GM12891 (cell line): ENCODE measurements around the gene DCDC2C.

Source experiments
- DNase-seq: peaks from one replicate; pipeline ENCODE4 v3.0.0; 2011; ENCODE audit warnings: low spot score; ENCODE audit not compliant: insufficient read length
- FAIRE-seq: peaks from 2 replicates; lab custom pipeline; 2011; peaks lifted over from hg19 to GRCh38; lab: Jason Lieb, UNC
- PAX5 ChIP-seq: IDR thresholded peaks from 2 replicates; pipeline ENCODE4 v1.6.1; 2011; ENCODE audit warnings: low read length, moderate library complexity, mild to moderate bottlenecking; ENCODE audit not compliant: insufficient read depth, severe bottlenecking
- POLR2A ChIP-seq: IDR thresholded peaks from 2 replicates; pipeline ENCODE4 v1.6.1; 2011; ENCODE audit warnings: low read depth, low read length, control low read depth
- POLR2AphosphoS5 ChIP-seq: IDR thresholded peaks from 2 replicates; pipeline ENCODE4 v1.6.1; 2011; ENCODE audit warnings: low read depth, low read length, control low read depth
- POU2F2 ChIP-seq: IDR thresholded peaks from 2 replicates; pipeline ENCODE4 v1.6.1; 2011; ENCODE audit warnings: low read depth, mild to moderate bottlenecking, control low read depth, low read length, moderate library complexity
- SPI1 ChIP-seq: IDR thresholded peaks from 2 replicates; pipeline ENCODE4 v1.6.1; 2011; ENCODE audit warnings: low read depth, low read length, control low read depth
- TAF1 ChIP-seq: IDR thresholded peaks from 2 replicates; pipeline ENCODE4 v1.6.1; 2011; ENCODE audit warnings: low read depth, low read length, control low read depth

The DCDC2C gene

GRCh38 chr2:3683748-3684454, 19.5 kb upstream of the DCDC2C start:
- TF ChIP-seq TAF1 (no peak), SPI1 (no peak), POLR2A (no peak), POU2F2 (no peak), PAX5 (no peak), POLR2AphosphoS5 (no peak)
- FAIRE-seq (no peak), DNase-seq (no peak)

- TF ChIP-seq SPI1 (no peak), POU2F2 (no peak), POLR2A (no peak), PAX5 (no peak), TAF1 (no peak), POLR2AphosphoS5 (no peak)
- DNase-seq = no peak
- no peak for FAIRE-seq
These were observed 13.2 kb upstream of the DCDC2C start for GRCh38 chr2:3689998-3690748.

- DNase-seq (no peak), FAIRE-seq (no peak)
- TF ChIP-seq TAF1 = no peak
- no peak for TF ChIP-seq PAX5
- TF ChIP-seq POLR2AphosphoS5 = no peak
- no peak for TF ChIP-seq SPI1
- no peak for TF ChIP-seq POU2F2
- TF ChIP-seq POLR2A = no peak
These were observed 11.0 kb upstream of the DCDC2C start for GRCh38 chr2:3692375-3692774.

GRCh38 chr2:3696545-3696944, 6.8 kb upstream of the DCDC2C start:
- no peak for DNase-seq
- TF ChIP-seq POU2F2 = no peak
- TF ChIP-seq POLR2A = no peak
- TF ChIP-seq POLR2AphosphoS5 = no peak
- no peak for TF ChIP-seq SPI1
- TF ChIP-seq PAX5 = no peak
- FAIRE-seq = no peak

- no peak for TF ChIP-seq SPI1
- TF ChIP-seq POU2F2 = no peak
- TF ChIP-seq POLR2A = no peak
- TF ChIP-seq POLR2AphosphoS5 = no peak
- TF ChIP-seq TAF1 = no peak
- no peak for TF ChIP-seq PAX5
- DNase-seq (no peak), FAIRE-seq (no peak)
These were observed 2.3 kb upstream of the DCDC2C start for GRCh38 chr2:3701071-3701470.

- no peak for FAIRE-seq
- TF ChIP-seq POLR2AphosphoS5 (no peak), POLR2A (no peak), SPI1 (no peak), PAX5 (no peak), TAF1 (no peak), POU2F2 (no peak)
These were observed 481 bp downstream of the DCDC2C start for GRCh38 chr2:3703757-3704355.

GRCh38 chr2:3704692-3705091, 1.3 kb downstream of the DCDC2C start:
- FAIRE-seq (no peak), DNase-seq (no peak)
- no peak for TF ChIP-seq POLR2AphosphoS5
- no peak for TF ChIP-seq POLR2A
- TF ChIP-seq TAF1 = no peak
- TF ChIP-seq PAX5 = no peak
- TF ChIP-seq POU2F2 = no peak
- TF ChIP-seq SPI1 = no peak

More at GRCh38 chr2:3703757-3704355, 481 bp downstream of the DCDC2C start:
- DNase-seq = no peak

- FAIRE-seq (no peak), DNase-seq (no peak)
- TF ChIP-seq TAF1 (no peak), POU2F2 (no peak), POLR2AphosphoS5 (no peak)
These were observed 2.4 kb downstream of the DCDC2C start for GRCh38 chr2:3705782-3706181.

GRCh38 chr2:3706892-3707291, 3.5 kb downstream of the DCDC2C start:
- FAIRE-seq (no peak), DNase-seq (no peak)
- TF ChIP-seq POLR2AphosphoS5 (no peak), PAX5 (no peak), SPI1 (no peak), POU2F2 (no peak), POLR2A (no peak), TAF1 (no peak)

- no peak for DNase-seq
- TF ChIP-seq POLR2A (no peak), SPI1 (no peak), POLR2AphosphoS5 (no peak), PAX5 (no peak), POU2F2 (no peak), TAF1 (no peak)
- FAIRE-seq = no peak
These were observed 5.2 kb downstream of the DCDC2C start for GRCh38 chr2:3708576-3708975.
